ACHN (cell line): ENCODE data around the gene APIP.
"Not testable (repeated sequence)": the region's sequence is repeated elsewhere in the genome, so short reads cannot be mapped to it uniquely, and the experiment has no call there.

Experiments
- DNase-seq: peaks from one replicate; pipeline ENCODE4 v3.0.0-alpha.2; 2015
- in situ Hi-C: cut with HindIII; loops from 2 replicates; pipeline ENCODE4 v1.10.0; 2017; ENCODE audit warnings: low sequenced_read_pairs, low pct_ligation_motif_present, low pct_unique_long_range_greater_than_20kb

APIP gene

GRCh38 chr11:34928268-34928959, 12.2 kb upstream of the APIP start:
- in situ Hi-C loops = no loop called here
- DNase-seq = no peak

GRCh38 chr11:34926831-34927132, 10.6 kb upstream of the APIP start:
- no peak for DNase-seq
- in situ Hi-C loops = no loop called here

DNA sequence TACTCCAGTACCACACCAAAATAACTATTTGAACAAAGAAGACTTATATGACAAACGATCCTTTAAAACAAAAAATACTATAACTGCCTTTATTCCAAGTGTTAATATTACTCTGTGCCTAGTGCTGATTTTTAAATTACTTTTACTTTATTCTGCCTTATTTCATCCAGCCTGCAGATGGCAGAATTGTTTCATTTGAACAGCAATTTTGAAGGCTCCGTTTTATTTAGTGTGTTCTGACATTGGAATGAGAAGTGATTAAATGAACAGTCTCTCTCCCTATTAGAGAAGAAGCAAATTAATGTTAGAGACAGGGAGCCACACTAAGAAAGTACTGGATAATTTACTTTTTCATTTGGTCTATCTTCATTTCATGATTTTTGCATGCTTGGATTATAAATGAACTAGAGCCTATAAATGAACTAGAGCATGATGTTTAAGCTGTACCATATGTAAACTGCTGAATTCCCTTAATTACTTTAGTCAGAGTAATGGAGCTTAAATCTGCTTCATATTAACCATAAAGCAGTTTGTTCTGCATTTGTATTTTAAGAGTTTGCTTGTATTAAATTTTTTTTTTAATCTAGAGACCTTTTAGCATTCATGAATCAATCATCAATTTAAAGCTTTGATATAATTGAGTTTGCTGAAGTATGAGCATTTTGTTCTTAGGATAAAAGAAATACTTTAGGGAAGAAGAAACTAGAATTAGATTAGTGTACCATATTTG, 10.1 kb upstream of the APIP start:
- peak; percentile 59 for DNase-seq
- in situ Hi-C loops = no loop called here

- in situ Hi-C loops = no loop called here
- DNase-seq = no peak
Measured at GRCh38 chr11:34924714-34925113, 8.5 kb upstream of the APIP start.

- no peak for DNase-seq
- in situ Hi-C loops = no loop called here
Measured at GRCh38 chr11:34921156-34921555, 5.0 kb upstream of the APIP start.

- in situ Hi-C loops = no loop called here
- DNase-seq = peak; percentile 8
Measured at GRCh38 chr11:34916843-34917770, 928 bp upstream of the APIP start.

DNA sequence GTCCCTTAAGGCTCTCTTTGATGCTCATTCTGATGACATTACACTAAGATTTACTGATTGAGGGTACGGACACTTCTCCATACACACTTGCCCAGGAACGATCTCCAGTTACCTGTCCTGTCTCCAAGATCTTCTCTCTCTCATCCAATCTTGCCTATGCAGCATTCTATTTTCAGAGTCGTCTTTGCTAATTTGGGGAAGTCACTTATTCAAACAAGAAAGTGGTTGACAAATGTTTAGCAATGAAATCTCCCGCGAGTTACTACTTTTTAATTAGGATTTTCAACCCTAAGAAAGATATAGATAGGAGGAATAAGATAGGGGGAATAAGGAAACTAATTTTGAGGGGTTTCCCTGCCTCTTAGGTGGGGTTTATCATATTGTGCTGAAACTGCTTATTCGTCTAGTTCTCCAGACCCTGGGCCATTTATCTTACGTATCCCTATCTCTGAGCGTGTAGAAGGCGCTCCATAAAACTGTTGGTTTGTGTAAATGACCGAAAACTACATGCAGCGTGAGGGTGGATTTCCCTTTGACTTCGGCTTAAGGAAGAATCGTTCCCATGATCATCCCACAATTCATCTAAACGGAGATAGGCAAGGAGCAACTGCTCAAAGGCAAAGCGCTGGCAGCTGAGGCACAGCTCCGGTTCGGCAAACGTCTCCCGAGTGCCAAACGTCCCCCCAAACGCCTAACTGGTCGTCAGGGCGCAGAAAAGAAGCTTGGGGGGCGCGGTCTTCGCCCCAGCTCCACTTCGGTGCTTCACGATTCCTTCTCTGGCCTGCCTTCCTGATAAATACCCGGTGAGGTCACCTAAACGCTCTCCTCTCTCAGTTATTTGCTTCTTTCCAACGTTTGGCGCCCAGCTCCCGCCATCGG, 804 bp downstream of the APIP start:
- in situ Hi-C loops = no loop called here
- no peak for DNase-seq

- DNase-seq, in situ Hi-C loops: not testable (repeated sequence)
Measured at GRCh38 chr11:34913556-34913955, 2.6 kb downstream of the APIP start.

DNA sequence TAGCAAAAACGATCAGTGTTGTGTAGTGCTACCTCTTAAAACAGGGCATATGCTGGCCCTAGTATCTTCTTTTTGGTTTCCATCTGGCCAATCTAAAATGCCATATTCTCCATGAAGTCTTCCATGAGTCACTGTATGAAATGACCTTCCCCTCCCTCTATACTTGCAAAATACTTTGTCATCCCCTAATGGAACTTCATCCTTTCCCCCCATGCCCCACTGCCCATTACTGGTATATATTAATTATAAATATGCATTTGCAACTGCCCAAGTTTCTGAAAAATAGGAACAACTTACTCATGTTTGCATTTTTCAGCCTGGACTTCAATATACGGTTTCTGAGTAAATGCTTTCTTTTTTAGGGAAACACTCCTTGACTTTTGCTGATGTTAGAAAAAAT, 4.5 kb downstream of the APIP start:
- in situ Hi-C loops = no loop called here
- no peak for DNase-seq

GRCh38 chr11:34910817-34911216, 5.4 kb downstream of the APIP start:
- no peak for DNase-seq
- in situ Hi-C loops = no loop called here

- DNase-seq = no peak
- in situ Hi-C loops = no loop called here
Measured at GRCh38 chr11:34909955-34910354, 6.2 kb downstream of the APIP start.

DNA sequence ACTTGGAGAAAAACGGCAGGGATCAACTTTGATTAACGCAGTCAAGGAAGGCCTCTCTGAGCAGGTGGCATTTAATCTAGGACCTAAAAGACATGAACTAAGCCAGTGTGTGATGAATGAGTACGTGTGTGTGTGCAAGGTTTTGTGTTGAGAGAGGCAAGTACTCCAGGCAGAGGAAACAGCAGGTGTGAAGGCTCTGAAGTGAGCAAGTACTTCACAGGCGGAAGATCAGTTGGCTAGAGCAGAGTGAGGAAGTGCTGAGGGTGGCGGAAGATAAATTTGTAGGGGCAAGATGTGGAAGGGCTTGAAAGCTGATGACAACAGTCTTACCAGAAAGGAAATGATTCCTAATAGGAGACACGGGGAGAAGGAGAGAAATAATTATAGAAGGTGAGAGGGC, 6.8 kb downstream of the APIP start:
- in situ Hi-C loops = no loop called here
- no peak for DNase-seq

DNA sequence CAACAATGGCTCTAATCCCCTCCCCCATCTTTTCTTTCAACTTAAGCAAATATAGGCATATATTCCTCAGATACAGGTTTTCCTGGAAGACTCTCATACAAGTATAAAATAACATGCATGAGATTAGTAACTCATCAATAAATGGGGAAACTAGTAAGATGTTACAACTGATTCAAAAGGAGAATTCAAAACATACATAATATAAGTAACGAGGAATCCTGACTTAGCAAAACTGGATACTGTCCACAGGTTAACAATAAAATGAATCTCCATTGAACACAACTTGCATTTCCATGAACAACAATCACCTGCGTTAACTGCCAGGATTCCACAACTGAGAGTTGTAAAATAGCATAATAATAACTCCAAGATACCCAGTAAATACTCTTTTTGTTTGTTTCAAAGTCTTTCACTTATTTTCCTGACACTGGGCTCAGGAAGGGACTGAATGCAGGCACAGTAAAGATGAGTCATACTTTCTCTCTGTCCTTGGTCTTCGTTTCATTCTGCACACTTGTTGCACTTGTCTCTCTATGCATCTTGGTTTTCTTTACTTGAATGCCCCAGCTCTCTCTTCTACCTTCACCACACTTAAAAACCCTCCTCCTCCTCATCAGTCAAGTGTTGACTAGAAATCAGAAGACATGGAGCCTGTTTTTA, 8.1 kb downstream of the APIP start:
- in situ Hi-C loops = no loop called here
- no peak for DNase-seq

DNA sequence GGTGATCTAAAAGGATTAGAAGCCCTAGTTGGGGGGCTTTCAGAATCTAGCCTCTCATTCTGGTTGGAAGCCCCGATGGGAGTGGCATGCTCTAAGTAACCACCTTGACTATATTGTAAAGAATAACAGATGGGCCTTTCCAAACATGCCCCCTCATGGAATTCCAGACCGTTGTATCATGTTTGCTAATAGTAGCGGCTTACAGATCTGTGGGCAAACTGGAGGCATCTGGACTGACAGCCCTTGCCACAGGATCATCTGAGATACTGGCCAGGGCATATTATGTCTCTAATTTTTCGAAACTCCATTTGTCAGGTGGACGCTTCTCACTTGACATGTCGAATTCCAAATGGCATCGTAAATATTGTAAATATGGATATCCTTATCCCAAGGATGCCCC, 10.5 kb downstream of the APIP start:
- no peak for DNase-seq
- in situ Hi-C loops = no loop called here

- in situ Hi-C loops = no loop called here
- DNase-seq = no peak
Measured at GRCh38 chr11:34904421-34904955, 11.7 kb downstream of the APIP start.

DNA sequence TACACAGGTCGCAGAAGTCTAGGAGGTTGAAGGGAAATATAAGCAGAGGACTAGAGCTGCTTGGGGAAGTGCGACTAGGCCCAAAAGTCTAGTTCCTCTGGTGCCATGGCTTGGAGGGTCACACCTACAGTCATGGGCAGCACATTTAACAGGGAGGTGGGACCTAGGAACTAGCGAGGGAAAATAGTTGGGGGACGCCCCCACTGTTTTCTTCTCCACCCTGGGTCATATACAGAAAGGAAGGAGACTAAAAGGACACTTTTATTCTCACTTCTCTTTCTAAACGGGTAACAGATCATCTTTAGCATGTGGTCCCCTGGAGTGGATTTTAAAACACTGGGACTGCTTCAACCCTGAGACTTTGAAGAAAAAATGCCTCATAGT, 16.6 kb downstream of the APIP start:
- DNase-seq = peak; percentile 4
- in situ Hi-C loops = no loop called here

- DNase-seq = no peak
- in situ Hi-C loops = no loop called here
Measured at GRCh38 chr11:34898474-34898873, 17.7 kb downstream of the APIP start.
